Naive thymus-derived CD4-positive, alpha-beta T cell (primary cell): Measurements from ENCODE around the gene DUSP28. TPM values are rescaled to one million over a fixed set of nuclear protein-coding genes. Genes with fewer than 3 reads are reported as not detected.
A peak's percentile ranks its signal among the peaks of the same experiment; 100 is the strongest.

ENCODE experiments used
- ATAC-seq: fragments of 150-1000 bp; cut with Tn5 transposase; 2 replicates; pipeline ENCODE4 v1.10.0; 2021; ENCODE audit warnings: mild to moderate bottlenecking, moderate library complexity
- CTCF ChIA-PET: fragments of 350-600 bp; sonication (Branson Sonifier 250); formaldehyde crosslinking; loops from one replicate; lab custom pipeline; 2021; ENCODE audit warnings: antibody characterized with exemption; lab: Charles Lee
- POLR2A ChIA-PET: fragments of 350-600 bp; sonication (Branson Sonifier 250); formaldehyde crosslinking; loops from one replicate; lab custom pipeline; 2021; ENCODE audit warnings: antibody characterized with exemption, inconsistent platforms; lab: Charles Lee
- DNase-seq, 9 donors: peaks; one replicate each; pipeline versions ENCODE4 v3.0.0 to v3.0.0-alpha.2; 2020 to 2022; ENCODE audit warnings: mixed read lengths in 1 of 9
- H3K27ac ChIP-seq: one replicate; pipeline ENCODE4 v1.7.0; 2013; ENCODE audit warnings: mild to moderate bottlenecking, low read depth, low read length, moderate library complexity
- H3K27me3 ChIP-seq, 2 donors: one replicate each; pipeline ENCODE4 v1.7.0; 2013; ENCODE audit warnings: low read length in 2 of 2, mild to moderate bottlenecking in 2 of 2, moderate library complexity in 2 of 2; ENCODE audit not compliant: control insufficient read depth in 2 of 2, insufficient read depth in 2 of 2
- H3K36me3 ChIP-seq, 3 experiments: 1 replicate in 2 of 3; 2 replicates in 1 of 3; pipeline ENCODE4 v1.7.0; 2013; ENCODE audit warnings: low read length in 3 of 3, mild to moderate bottlenecking in 3 of 3, moderate library complexity in 1 of 3; ENCODE audit not compliant: insufficient read depth in 3 of 3, control insufficient read depth in 2 of 3
- H3K4me1 ChIP-seq, 2 donors: one replicate each; pipeline ENCODE4 v1.7.0; 2013; ENCODE audit warnings: low read length in 2 of 2, mild to moderate bottlenecking in 2 of 2, moderate library complexity in 1 of 2; ENCODE audit not compliant: control insufficient read depth in 2 of 2, insufficient read depth in 2 of 2
- H3K4me3 ChIP-seq: 2 replicates; pipeline ENCODE4 v1.7.0; 2013; ENCODE audit warnings: mild to moderate bottlenecking, low read length
- H3K9me3 ChIP-seq, 3 experiments: 1 replicate in 2 of 3; 2 replicates in 1 of 3; pipeline ENCODE4 v1.7.0; 2013; ENCODE audit warnings: low read length in 3 of 3; ENCODE audit not compliant: control insufficient read depth in 2 of 3
- H3K27ac Mint-ChIP-seq, 9 donors: one replicate each; pipeline ENCODE4 v1.8.0; 2020 to 2022; ENCODE audit warnings: mixed read lengths in 9 of 9, mild to moderate bottlenecking in 8 of 9, moderate library complexity in 5 of 9, inconsistent platforms in 2 of 9
- H3K27me3 Mint-ChIP-seq, 5 donors: one replicate each; pipeline ENCODE4 v1.8.0; 2021 to 2022; ENCODE audit warnings: mixed read lengths in 5 of 5, mild to moderate bottlenecking in 1 of 5
- H3K36me3 Mint-ChIP-seq, 5 donors: one replicate each; pipeline ENCODE4 v1.8.0; 2020 to 2022; ENCODE audit warnings: mixed read lengths in 5 of 5, mild to moderate bottlenecking in 3 of 5, inconsistent platforms in 1 of 5
- H3K4me1 Mint-ChIP-seq, 7 donors: one replicate each; pipeline ENCODE4 v1.8.0; 2020 to 2022; ENCODE audit warnings: mixed read lengths in 7 of 7, mild to moderate bottlenecking in 3 of 7, inconsistent platforms in 1 of 7
- H3K4me3 Mint-ChIP-seq, 10 donors: one replicate each; pipeline ENCODE4 v1.8.0; 2020 to 2022; ENCODE audit warnings: mild to moderate bottlenecking in 10 of 10, mixed read lengths in 10 of 10, moderate library complexity in 6 of 10, inconsistent platforms in 2 of 10
- H3K9me3 Mint-ChIP-seq, 11 donors: one replicate each; pipeline ENCODE4 v1.8.0; 2020 to 2022; ENCODE audit warnings: mixed read lengths in 11 of 11, mild to moderate bottlenecking in 4 of 11, inconsistent platforms in 1 of 11, moderate library complexity in 1 of 11
- intact Hi-C, 2 donors: fragments of 100-400 bp; cut with micrococcal nuclease; formaldehyde crosslinking; loops; one replicate each; pipeline ENCODE4 v1.15.1; 2023
- polyA plus RNA-seq, 2 donors: library from polyadenylated mRNA; unstranded; fragments of 300-500 nt; fragmentation: Illumina TruSeq; gene quantifications; one replicate each; pipeline ENCODE4 v1.2.3, GENCODE V29; 2021
- total RNA-seq, 6 experiments: library from RNA in 5 of 6; stranded (reverse) in 5 of 6; gene quantifications; 1 replicate in 5 of 6; 2 replicates in 1 of 6; pipeline ENCODE4 v1.2.3 and lab custom pipeline; 2021 to 2026

DUSP28 gene
- total and polyA plus RNA-seq, 7 experiments from 2014 or later, result 11.1 to 30.1 (median 17.8) TPM

DNA sequence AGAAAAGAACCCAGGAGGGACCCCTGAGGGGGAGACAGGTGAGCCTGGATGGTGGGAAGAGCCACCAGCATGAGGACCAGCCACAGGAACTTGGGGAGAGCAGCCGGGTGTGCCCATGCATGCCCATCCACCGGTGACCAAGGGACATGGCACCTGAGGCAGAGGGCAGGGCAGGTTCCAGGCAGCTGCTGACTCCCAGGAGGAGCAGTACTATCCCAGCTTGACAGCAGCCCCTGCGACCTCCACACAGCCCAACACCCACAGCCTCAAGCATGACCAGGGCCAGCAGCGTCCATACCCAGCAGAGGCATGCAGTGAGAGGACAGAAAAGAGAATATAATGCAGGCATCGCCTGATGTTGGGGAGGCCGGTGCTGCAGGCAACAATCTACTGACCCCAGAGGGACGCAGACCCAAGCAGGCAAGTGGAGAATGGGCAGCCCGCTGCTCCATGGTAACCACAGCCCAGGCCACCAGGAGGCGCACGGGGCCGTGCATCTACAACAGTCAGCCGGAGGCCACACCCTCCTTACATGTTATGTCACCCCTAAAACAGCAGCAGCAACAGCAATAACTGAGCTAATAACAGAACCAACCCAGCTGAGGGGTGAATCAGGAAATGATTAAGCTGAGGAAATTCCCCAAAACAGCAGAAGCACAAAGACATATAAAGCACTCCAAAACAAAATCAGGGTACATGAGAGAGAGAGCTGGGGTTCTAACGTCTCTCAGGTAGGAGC, 46.4 kb upstream of the DUSP28 start:
- H3K27me3 Mint-ChIP-seq, result no peaks in the 10 kb centered on the region
- H3K27ac Mint-ChIP-seq, result peak overlapping the region; percentile 9 to 76 (median 42)
- H3K4me3 Mint-ChIP-seq, result peak overlapping the region in 3 of 10 donors; percentile 12 to 28 (median 13)
- H3K9me3 Mint-ChIP-seq, result peaks cover 0 to 2% (median 0%) of the 10 kb centered on the region in 11 donors
- H3K27me3 ChIP-seq, result no peaks in the 10 kb centered on the region
- CTCF ChIA-PET, result interaction anchor here (0.6 to 1.4 kb wide), 14 partner anchors 9 to 401 kb away, joined by 3 to 12 read pairs (median 4); partner anchors contain the start of genes CAPN10 and GPR35
- H3K4me1 ChIP-seq, result peaks cover 6% of the 10 kb centered on the region in 2 donors
- ATAC-seq, result peak; percentile 99
- peaks cover 3 to 31% (median 9%) of the 10 kb centered on the region in 5 donors for H3K36me3 Mint-ChIP-seq
- DNase-seq, result peak; percentile 57 to 82 (median 76)
- POLR2A ChIA-PET, result interaction anchor here (0.5 to 1.5 kb wide), 8 partner anchors 43 to 73 kb away, joined by 3 to 6 read pairs (median 4); partner anchors contain the start of gene CAPN10
- no peak overlapping the region for H3K4me3 ChIP-seq
- peaks cover 0 to 30% (median 6%) of the 10 kb centered on the region in 3 experiments for H3K36me3 ChIP-seq
- intact Hi-C loops, result loop anchor here (1.0 to 10.0 kb wide), 8 partner anchors 48 to 327 kb away; partner anchors contain the start of gene CAPN10 (in 2 of the 2)
- H3K9me3 ChIP-seq, result no peaks in the 10 kb centered on the region
- peaks cover 6 to 16% (median 12%) of the 10 kb centered on the region in 7 donors for H3K4me1 Mint-ChIP-seq
- H3K27ac ChIP-seq, result no peak overlapping the region

DNA sequence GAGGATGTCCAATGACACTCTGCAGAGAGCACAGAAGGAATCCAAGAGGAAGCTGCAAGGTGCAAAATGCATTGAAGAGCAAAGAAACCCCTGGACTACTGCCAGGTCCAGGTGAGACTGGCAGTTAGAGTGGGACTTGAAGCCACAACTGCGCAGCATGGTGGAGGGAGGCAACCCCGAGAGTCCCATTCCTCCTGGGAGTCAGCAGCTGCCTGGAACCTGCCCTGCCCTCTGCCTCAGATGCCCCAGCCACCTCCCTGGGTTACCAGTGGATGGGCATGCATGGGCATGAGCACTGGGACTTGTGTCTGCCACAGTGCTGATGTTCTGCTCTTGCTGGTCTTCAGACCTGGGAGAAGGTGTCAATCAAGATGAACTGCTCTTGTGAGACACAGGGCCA, 45.5 kb upstream of the DUSP28 start:
- Mint-ChIP-seq H3K9me3 (peaks cover 0 to 2% (median 0%) of the 10 kb centered on the region in 11 donors), H3K36me3 (peaks cover 0 to 27% (median 9%) of the 10 kb centered on the region in 5 donors), H3K27me3 (no peaks in the 10 kb centered on the region), H3K4me1 (peaks cover 6 to 16% (median 13%) of the 10 kb centered on the region in 7 donors), H3K4me3 (no peak overlapping the region), H3K27ac (no peak overlapping the region)
- ATAC-seq (no peak), DNase-seq (no peak)
- intact Hi-C loops, result loop anchor here (1.0 to 10.0 kb wide), 8 partner anchors 47 to 326 kb away; partner anchors contain the start of gene CAPN10 (in 2 of the 2)
- Histone ChIP-seq H3K27ac (no peak overlapping the region), H3K4me1 (peaks cover 6% of the 10 kb centered on the region in 2 donors), H3K27me3 (no peaks in the 10 kb centered on the region), H3K9me3 (no peaks in the 10 kb centered on the region), H3K4me3 (no peak overlapping the region), H3K36me3 (peaks cover 0 to 24% (median 6%) of the 10 kb centered on the region in 3 experiments)
- CTCF ChIA-PET, result interaction anchor here (0.7 to 1.4 kb wide), 9 partner anchors 8 to 400 kb away, joined by 3 to 12 read pairs (median 5); partner anchors contain the start of gene GPR35
- POLR2A ChIA-PET, result interaction anchor here (0.6 to 1.5 kb wide), 4 partner anchors 49 to 96 kb away, joined by 3 to 6 read pairs (median 4); no protein-coding TSS in a partner anchor

GRCh38 chr2:240517342-240517741, 42.8 kb upstream of the DUSP28 start:
- no peak overlapping the region for H3K4me3 ChIP-seq
- no peaks in the 10 kb centered on the region for H3K9me3 ChIP-seq
- H3K4me1 ChIP-seq, result peaks cover 6% of the 10 kb centered on the region in 2 donors
- H3K27me3 ChIP-seq, result no peaks in the 10 kb centered on the region
- H3K27ac ChIP-seq, result no peak overlapping the region
- POLR2A ChIA-PET, result no interaction called here
- Mint-ChIP-seq H3K4me1 (peaks cover 10 to 23% (median 18%) of the 10 kb centered on the region in 7 donors), H3K27me3 (peaks cover 0 to 4% (median 0%) of the 10 kb centered on the region in 5 donors), H3K4me3 (no peak overlapping the region), H3K9me3 (peaks cover 0 to 4% (median 0%) of the 10 kb centered on the region in 11 donors), H3K36me3 (peaks cover 6 to 35% (median 12%) of the 10 kb centered on the region in 5 donors), H3K27ac (no peak overlapping the region)
- DNase-seq (no peak), ATAC-seq (no peak)
- CTCF ChIA-PET, result interaction anchor here (0.6 kb wide), 1 partner anchor 136 kb away, joined by 4 read pairs; no protein-coding TSS in a partner anchor
- peaks cover 0 to 10% (median 0%) of the 10 kb centered on the region in 3 experiments for H3K36me3 ChIP-seq
- intact Hi-C loops, result loop anchor here in 1 of 2 donors (10.0 kb wide), 1 partner anchor 187 kb away; no protein-coding TSS in a partner anchor

- H3K27ac Mint-ChIP-seq, result peak overlapping the region in 1 of 9 donors; percentile 41
- H3K4me1 Mint-ChIP-seq, result peaks cover 5 to 16% (median 10%) of the 10 kb centered on the region in 7 donors
- no peak for ATAC-seq
- peaks cover 0 to 5% (median 0%) of the 10 kb centered on the region in 11 donors for H3K9me3 Mint-ChIP-seq
- ChIA-PET POLR2A (interaction anchor here (0.9 kb wide), 1 partner anchor 50 kb away, joined by 3 read pairs; no protein-coding TSS in a partner anchor), CTCF (no interaction called here)
- intact Hi-C loops, result loop anchor here in 1 of 2 donors (10.0 kb wide), 1 partner anchor 186 kb away; no protein-coding TSS in a partner anchor
- Histone ChIP-seq H3K27ac (no peak overlapping the region), H3K27me3 (no peaks in the 10 kb centered on the region), H3K36me3 (peaks cover 0 to 20% (median 0%) of the 10 kb centered on the region in 3 experiments), H3K4me1 (peaks cover 4 to 6% of the 10 kb centered on the region in 2 donors), H3K9me3 (no peaks in the 10 kb centered on the region), H3K4me3 (no peak overlapping the region)
- H3K36me3 Mint-ChIP-seq, result peaks cover 6 to 50% (median 27%) of the 10 kb centered on the region in 5 donors
- no peak overlapping the region for H3K4me3 Mint-ChIP-seq
- H3K27me3 Mint-ChIP-seq, result peaks cover 0 to 4% (median 0%) of the 10 kb centered on the region in 5 donors
- DNase-seq, result no peak
Observed at GRCh38 chr2:240518981-240519380, 41.2 kb upstream of the DUSP28 start.

- no peak overlapping the region for H3K27ac ChIP-seq
- H3K4me1 ChIP-seq, result peaks cover 0 to under 1% of the 10 kb centered on the region in 2 donors
- ATAC-seq (no peak), DNase-seq (no peak)
- ChIA-PET CTCF (interaction anchor here (1.2 kb wide), 1 partner anchor 46 kb away, joined by 3 read pairs; no protein-coding TSS in a partner anchor), POLR2A (no interaction called here)
- Mint-ChIP-seq H3K27me3 (peaks cover 0 to 4% (median 0%) of the 10 kb centered on the region in 5 donors), H3K4me1 (peaks cover 0 to 11% (median 6%) of the 10 kb centered on the region in 7 donors), H3K27ac (no peak overlapping the region), H3K36me3 (peaks cover 3 to 56% (median 33%) of the 10 kb centered on the region in 5 donors), H3K9me3 (peaks cover 0 to 10% (median 1%) of the 10 kb centered on the region in 11 donors), H3K4me3 (no peak overlapping the region)
- H3K36me3 ChIP-seq, result peaks cover 0 to 26% (median 0%) of the 10 kb centered on the region in 3 experiments
- H3K9me3 ChIP-seq, result no peaks in the 10 kb centered on the region
- H3K27me3 ChIP-seq, result no peaks in the 10 kb centered on the region
- intact Hi-C loops, result loop anchor here in 1 of 2 donors (10.0 kb wide), 1 partner anchor 185 kb away; no protein-coding TSS in a partner anchor
- H3K4me3 ChIP-seq, result no peak overlapping the region
Observed at GRCh38 chr2:240519396-240520129, 40.6 kb upstream of the DUSP28 start.
